Lower leg skin (tissue), 3 donors: ENCODE results near the gene NBPF6.
"Not testable (repeated sequence)": the region's sequence is repeated elsewhere in the genome, so short reads cannot be mapped to it uniquely, and the experiment has no call there.

Source experiments
- CTCF ChIP-seq, 3 donors: fragments of 450-650 bp; IDR thresholded peaks; one replicate each; pipeline ENCODE4 v1.5.1; 2016; ENCODE audit warnings: antibody characterized with exemption in 3 of 3, mild to moderate bottlenecking in 3 of 3, moderate library complexity in 2 of 3
- POLR2A ChIP-seq, 2 donors: fragments of 450-650 bp; IDR thresholded peaks; one replicate each; pipeline ENCODE4 v1.6.1; 2016 to 2017; ENCODE audit warnings: antibody characterized with exemption in 2 of 2, mild to moderate bottlenecking in 1 of 2, moderate library complexity in 1 of 2

GRCh38 chr1:108433404-108433803, 16.7 kb upstream of the NBPF6 start:
- not testable (repeated sequence) for TF ChIP-seq POLR2A, CTCF (IDR thresholded peaks at IDR 0.05)
